ENCODE results near the gene OR10T2.
"Not testable (repeated sequence)": the region's sequence is repeated elsewhere in the genome, so short reads cannot be mapped to it uniquely, and the experiment has no call there.

OR10T2 gene

DNA sequence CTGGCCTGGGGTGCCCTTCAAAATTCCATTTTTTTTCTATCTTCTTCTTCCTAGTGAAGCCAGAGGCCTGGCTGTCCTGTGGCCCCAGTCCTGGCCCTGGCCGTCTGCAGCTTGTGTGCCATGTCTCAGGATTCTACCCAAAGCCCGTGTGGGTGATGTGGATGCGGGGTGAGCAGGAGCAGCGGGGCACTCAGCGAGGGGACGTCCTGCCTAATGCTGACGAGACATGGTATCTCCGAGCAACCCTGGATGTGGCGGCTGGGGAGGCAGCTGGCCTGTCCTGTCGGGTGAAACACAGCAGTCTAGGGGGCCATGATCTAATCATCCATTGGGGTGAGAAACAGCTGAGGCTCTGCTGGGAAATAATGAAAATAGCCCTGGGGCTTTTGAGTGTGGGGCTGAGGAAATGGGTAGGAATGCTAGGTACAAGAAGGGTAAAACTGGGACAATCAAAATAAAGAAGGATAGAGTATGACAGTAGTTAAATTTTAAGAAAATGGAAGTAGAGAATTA is 43.4 kb downstream of the OR10T2 start:
- no peak for DNase-seq

GRCh38 chr1:158354255-158354654 is 45.0 kb downstream of the OR10T2 start:
- DNase-seq = no peak

DNA sequence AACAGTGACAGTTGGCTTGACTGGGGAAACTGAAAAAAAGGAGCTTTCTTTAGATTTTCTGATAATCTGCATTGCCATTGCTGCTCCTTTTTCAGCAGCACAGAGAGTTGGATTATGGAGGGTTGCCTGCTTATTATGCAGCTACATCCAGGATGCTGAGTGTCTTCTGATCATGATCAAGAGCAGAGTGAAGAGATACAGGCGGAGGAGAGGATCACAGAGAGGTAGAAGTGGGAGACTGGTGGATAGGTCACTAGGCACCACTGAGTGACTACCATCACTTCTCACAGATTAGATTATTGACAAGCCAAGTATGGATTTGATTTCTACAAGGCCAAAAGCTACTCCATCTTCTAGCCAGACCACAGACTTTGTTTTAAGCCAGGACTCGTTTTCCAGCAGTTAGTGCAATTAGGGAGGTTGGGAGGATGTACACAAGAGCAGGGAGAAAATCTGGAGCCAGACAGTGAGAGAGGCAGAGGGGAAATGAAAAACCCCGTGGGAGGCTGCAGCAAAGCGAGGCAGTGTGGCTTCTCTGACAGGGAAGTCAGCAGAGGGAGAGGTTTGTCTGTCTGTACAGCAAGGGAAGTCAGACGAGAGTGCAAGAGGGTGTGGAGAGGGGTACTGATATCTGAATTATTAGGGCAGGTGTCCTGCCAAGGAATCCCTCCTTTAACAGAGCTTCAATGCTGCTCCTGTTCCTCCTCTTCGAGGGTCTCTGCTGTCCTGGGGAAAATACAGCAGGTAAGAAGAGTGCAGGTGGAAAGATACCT is 45.8 kb downstream of the OR10T2 start, which contains the start of gene CD1E:
Gene CD1E (plus strand): TSS at position 592 of the 773 bp plus-strand sequence. CDS start 95 bp downstream, at position 687.
- no peak for DNase-seq

DNA sequence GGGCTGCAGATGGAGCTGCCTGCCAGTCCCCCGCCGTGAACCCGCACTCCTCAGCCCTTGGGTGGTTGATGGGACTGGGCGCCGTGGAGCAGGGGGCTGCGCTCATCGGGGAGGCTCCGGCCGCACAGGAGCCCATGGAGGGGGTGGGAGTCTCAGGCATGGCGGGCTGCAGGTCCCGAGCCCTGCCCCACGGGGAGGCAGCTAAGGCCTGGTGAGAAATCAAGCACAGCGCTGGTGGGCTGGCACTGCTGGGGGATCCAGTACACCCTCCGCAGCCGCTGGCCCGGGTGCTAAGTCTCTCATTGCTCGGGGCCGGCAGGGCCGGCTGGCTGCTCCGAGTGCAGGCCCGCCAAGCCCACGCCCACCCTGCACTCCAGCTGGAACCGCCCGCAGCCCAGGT is 50.3 kb downstream of the OR10T2 start:
- DNase-seq = not testable (repeated sequence)
